ENCODE measurements around the gene KRTAP9-7. TPM values are rescaled to one million over a fixed set of nuclear protein-coding genes. Genes with fewer than 3 reads are reported as not detected.
"Not testable (repeated sequence)": the region's sequence is repeated elsewhere in the genome, so short reads cannot be mapped to it uniquely, and the experiment has no call there.

Gene KRTAP9-7
- total RNA-seq, 1 experiment from 2014 or later, result not detected

GRCh38 chr17:41267711-41268110 lies 7.8 kb upstream of the KRTAP9-7 start:
- CTCF ChIA-PET, result no interaction called here
- H3K36me3 ChIP-seq (ENCODE audit: insufficient read depth, low read length, poor library complexity, severe bottlenecking), result no peaks in the 10 kb centered on the region
- TF ChIP-seq CTCF (conservative IDR thresholded peaks at IDR 0.05; ENCODE audit: low read depth, low read length) (no peak), EZH2 (IDR thresholded peaks at IDR 0.05; ENCODE audit: borderline replicate concordance, low read depth, low read length, poor library complexity, severe bottlenecking) (no peak)
- H3K27ac ChIP-seq (ENCODE audit: low read depth, low read length, poor library complexity, severe bottlenecking), result no peak overlapping the region
- intact Hi-C loops (cut with micrococcal nuclease; ENCODE audit: unreplicated experiment), result no loop called here
- DNase-seq (ENCODE audit: low spot score), result no peak
- POLR2A ChIA-PET (ENCODE audit: low non-redundant PET), result no interaction called here
- H3K4me3 ChIP-seq (ENCODE audit: low read depth, low read length, poor library complexity, severe bottlenecking), result no peak overlapping the region
- no TSS peak for BruUV-seq (replicated peaks)
- H3K4me1 ChIP-seq (ENCODE audit: insufficient read depth, low read length, poor library complexity, severe bottlenecking), result no peaks in the 10 kb centered on the region
- no peaks in the 10 kb centered on the region for H3K27me3 ChIP-seq (replicated peaks; ENCODE audit: insufficient read depth, low read depth, low read length, poor library complexity)
- H3K9me3 ChIP-seq (ENCODE audit: low read depth, low read length, poor library complexity, severe bottlenecking), result no peaks in the 10 kb centered on the region

GRCh38 chr17:41271323-41271722 lies 4.2 kb upstream of the KRTAP9-7 start:
- H3K4me1 ChIP-seq (ENCODE audit: insufficient read depth, low read length, poor library complexity, severe bottlenecking); CTCF ChIA-PET; H3K27ac ChIP-seq (ENCODE audit: low read depth, low read length, poor library complexity, severe bottlenecking); H3K9me3 ChIP-seq (ENCODE audit: low read depth, low read length, poor library complexity, severe bottlenecking); intact Hi-C loops (cut with micrococcal nuclease; ENCODE audit: unreplicated experiment); H3K36me3 ChIP-seq (ENCODE audit: insufficient read depth, low read length, poor library complexity, severe bottlenecking); H3K4me3 ChIP-seq (ENCODE audit: low read depth, low read length, poor library complexity, severe bottlenecking); POLR2A ChIA-PET (ENCODE audit: low non-redundant PET); BruUV-seq (replicated peaks); DNase-seq (ENCODE audit: low spot score); H3K27me3 ChIP-seq (replicated peaks; ENCODE audit: insufficient read depth, low read depth, low read length, poor library complexity): not testable (repeated sequence)

- H3K36me3 ChIP-seq (ENCODE audit: insufficient read depth, low read length, poor library complexity, severe bottlenecking), result no peaks in the 10 kb centered on the region
- no TSS peak for BruUV-seq (replicated peaks)
- H3K27me3 ChIP-seq (replicated peaks; ENCODE audit: insufficient read depth, low read depth, low read length, poor library complexity), result no peaks in the 10 kb centered on the region
- ChIA-PET CTCF (no interaction called here), POLR2A (ENCODE audit: low non-redundant PET) (no interaction called here)
- H3K4me1 ChIP-seq (ENCODE audit: insufficient read depth, low read length, poor library complexity, severe bottlenecking), result no peaks in the 10 kb centered on the region
- H3K27ac ChIP-seq (ENCODE audit: low read depth, low read length, poor library complexity, severe bottlenecking), result no peak overlapping the region
- TF ChIP-seq EZH2 (IDR thresholded peaks at IDR 0.05; ENCODE audit: borderline replicate concordance, low read depth, low read length, poor library complexity, severe bottlenecking) (no peak), CTCF (conservative IDR thresholded peaks at IDR 0.05; ENCODE audit: low read depth, low read length) (no peak)
- H3K9me3 ChIP-seq (ENCODE audit: low read depth, low read length, poor library complexity, severe bottlenecking), result no peaks in the 10 kb centered on the region
- H3K4me3 ChIP-seq (ENCODE audit: low read depth, low read length, poor library complexity, severe bottlenecking), result no peak overlapping the region
- no peak for DNase-seq (ENCODE audit: low spot score)
- intact Hi-C loops (cut with micrococcal nuclease; ENCODE audit: unreplicated experiment), result no loop called here
These were observed 3.6 kb upstream of the KRTAP9-7 start for GRCh38 chr17:41271858-41272257.

- POLR2A ChIA-PET (ENCODE audit: low non-redundant PET), result no interaction called here
- H3K4me1 ChIP-seq (ENCODE audit: insufficient read depth, low read length, poor library complexity, severe bottlenecking), result no peaks in the 10 kb centered on the region
- CTCF ChIA-PET, result no interaction called here
These were observed 2.9 kb downstream of the KRTAP9-7 start for GRCh38 chr17:41278176-41278955.

More at GRCh38 chr17:41278176-41278955, 2.9 kb downstream of the KRTAP9-7 start:
- Histone ChIP-seq H3K9me3 (ENCODE audit: low read depth, low read length, poor library complexity, severe bottlenecking) (no peaks in the 10 kb centered on the region), H3K4me3 (ENCODE audit: low read depth, low read length, poor library complexity, severe bottlenecking) (no peak overlapping the region), H3K27me3 (replicated peaks; ENCODE audit: insufficient read depth, low read depth, low read length, poor library complexity) (no peaks in the 10 kb centered on the region), H3K36me3 (ENCODE audit: insufficient read depth, low read length, poor library complexity, severe bottlenecking) (no peaks in the 10 kb centered on the region), H3K27ac (ENCODE audit: low read depth, low read length, poor library complexity, severe bottlenecking) (no peak overlapping the region)
- intact Hi-C loops (cut with micrococcal nuclease; ENCODE audit: unreplicated experiment), result no loop called here
- DNase-seq (ENCODE audit: low spot score), result no peak
- BruUV-seq (replicated peaks), result no TSS peak
- TF ChIP-seq CTCF (conservative IDR thresholded peaks at IDR 0.05; ENCODE audit: low read depth, low read length) (no peak), EZH2 (IDR thresholded peaks at IDR 0.05; ENCODE audit: borderline replicate concordance, low read depth, low read length, poor library complexity, severe bottlenecking) (no peak)
